OCI-LY1 (cell line): ENCODE measurements around the gene SORCS3.

Experiments used
- H2AFZ ChIP-seq: fragments of 200-600 bp; sonication (generic), shearing (Covaris generic); 2 replicates; pipeline ENCODE4 v1.6.0; 2014; ENCODE audit warnings: antibody characterized with exemption, mild to moderate bottlenecking, low read length
- H3F3A ChIP-seq: fragments of 200-600 bp; sonication (generic), shearing (Covaris generic); 2 replicates; pipeline ENCODE4 v1.6.0; 2014; ENCODE audit warnings: mild to moderate bottlenecking, antibody characterized with exemption, low read length, moderate library complexity; ENCODE audit not compliant: insufficient read depth
- H3K27ac ChIP-seq: fragments of 200-600 bp; sonication (generic); 2 replicates; pipeline ENCODE4 v1.5.1; 2014; ENCODE audit warnings: low read length, mixed run types, mild to moderate bottlenecking, low read depth; ENCODE audit not compliant: poor library complexity, severe bottlenecking
- H3K27me3 ChIP-seq: fragments of 200-600 bp; sonication (generic); 2 replicates; pipeline ENCODE4 v1.6.0; 2014; ENCODE audit warnings: antibody characterized with exemption, mild to moderate bottlenecking, low read length, moderate library complexity; ENCODE audit not compliant: insufficient read depth
- H3K36me3 ChIP-seq: fragments of 200-600 bp; sonication (generic); 2 replicates; pipeline ENCODE4 v1.6.1; 2014; ENCODE audit warnings: mild to moderate bottlenecking, antibody characterized with exemption, low read length, moderate library complexity, mixed read lengths; ENCODE audit not compliant: insufficient read depth
- H3K4me1 ChIP-seq: fragments of 200-600 bp; sonication (generic); 2 replicates; pipeline ENCODE4 v1.5.1; 2014; ENCODE audit warnings: mild to moderate bottlenecking, low read length, moderate library complexity; ENCODE audit not compliant: insufficient read depth, severe bottlenecking
- H3K4me2 ChIP-seq: fragments of 200-600 bp; sonication (generic), shearing (Covaris generic); 2 replicates; pipeline ENCODE4 v1.6.1; 2014; ENCODE audit warnings: low read length
- H3K4me3 ChIP-seq: fragments of 200-600 bp; sonication (generic); 2 replicates; pipeline ENCODE4 v1.5.1; 2014; ENCODE audit warnings: low read length, low read depth, mild to moderate bottlenecking, mixed read lengths; ENCODE audit not compliant: poor library complexity, severe bottlenecking
- H3K79me2 ChIP-seq: fragments of 200-600 bp; shearing (Covaris generic); 2 replicates; pipeline ENCODE4 v1.6.1; 2016; ENCODE audit warnings: mixed run types, low read length, mixed read lengths; ENCODE audit not compliant: insufficient read depth
- H3K9ac ChIP-seq: fragments of 200-600 bp; sonication (generic), shearing (Covaris generic); 2 replicates; pipeline ENCODE4 v1.6.1; 2014; ENCODE audit warnings: mild to moderate bottlenecking, low read length, mixed read lengths
- H3K9me2 ChIP-seq: fragments of 200-600 bp; sonication (generic), shearing (Covaris generic); 2 replicates; pipeline ENCODE4 v1.6.1; 2014; ENCODE audit warnings: low read depth, mild to moderate bottlenecking, low read length, mixed read lengths
- H3K9me3 ChIP-seq: fragments of 200-600 bp; shearing (Covaris generic); 2 replicates; pipeline ENCODE4 v1.6.1; 2014; ENCODE audit warnings: low read length, mixed read lengths
- H4K20me1 ChIP-seq: fragments of 200-600 bp; sonication (generic), shearing (Covaris generic); 2 replicates; pipeline ENCODE4 v1.6.0; 2016; ENCODE audit warnings: mild to moderate bottlenecking, low read length; ENCODE audit not compliant: insufficient read depth
- CTCF ChIP-seq: fragments of 200-600 bp; sonication (generic), shearing (Covaris generic); IDR thresholded peaks from 2 replicates; pipeline ENCODE4 v1.5.1; 2017; ENCODE audit warnings: mild to moderate bottlenecking, antibody characterized with exemption, low read length, moderate library complexity, mixed read lengths
- EZH2 ChIP-seq: fragments of 200-600 bp; sonication (generic), shearing (Covaris generic); IDR thresholded peaks from 2 replicates; pipeline ENCODE4 v1.8.0; 2017; ENCODE audit warnings: borderline replicate concordance, mixed run types, mild to moderate bottlenecking, antibody characterized with exemption, low read length, moderate library complexity, mixed read lengths

The SORCS3 gene

GRCh38 chr10:105188737-105189462, 547.8 kb downstream of the SORCS3 start:
- Histone ChIP-seq H3K36me3 (no peaks in the 10 kb centered on the region), H3F3A (no peaks in the 10 kb centered on the region), H4K20me1 (no peaks in the 10 kb centered on the region), H3K4me1 (no peaks in the 10 kb centered on the region), H3K9ac (no peak overlapping the region), H3K9me3 (no peaks in the 10 kb centered on the region), H3K27ac (no peak overlapping the region), H2AFZ (no peak overlapping the region), H3K4me3 (no peak overlapping the region), H3K79me2 (no peaks in the 10 kb centered on the region), H3K9me2 (no peaks in the 10 kb centered on the region), H3K27me3 (no peaks in the 10 kb centered on the region), H3K4me2 (no peak overlapping the region)
- no peak for TF ChIP-seq EZH2
- no peak for TF ChIP-seq CTCF

DNA sequence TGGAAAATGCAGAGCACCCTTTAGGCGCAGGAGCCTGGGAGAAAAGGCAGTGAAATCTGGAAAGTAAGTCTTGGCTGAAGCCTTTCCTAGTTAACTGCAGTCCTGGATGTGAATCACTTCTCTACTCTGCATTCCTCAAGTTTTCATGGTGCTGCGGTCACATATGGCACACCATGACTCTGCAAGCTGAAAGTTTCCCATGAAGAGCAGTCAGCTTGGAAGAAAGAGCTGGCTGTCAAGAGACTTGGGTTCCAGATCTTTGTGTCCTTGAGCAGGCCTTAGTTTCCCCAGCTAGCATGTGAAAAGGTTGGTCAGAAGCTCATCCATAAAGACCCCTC, 548.3 kb downstream of the SORCS3 start:
- no peaks in the 10 kb centered on the region for H3K4me1 ChIP-seq
- H4K20me1 ChIP-seq, result no peaks in the 10 kb centered on the region
- no peak overlapping the region for H3K27ac ChIP-seq
- no peaks in the 10 kb centered on the region for H3K9me3 ChIP-seq
- H2AFZ ChIP-seq, result no peak overlapping the region
- no peak overlapping the region for H3K9ac ChIP-seq
- H3K9me2 ChIP-seq, result no peaks in the 10 kb centered on the region
- no peaks in the 10 kb centered on the region for H3K79me2 ChIP-seq
- H3K36me3 ChIP-seq, result no peaks in the 10 kb centered on the region
- TF ChIP-seq CTCF (no peak), EZH2 (no peak)
- no peaks in the 10 kb centered on the region for H3F3A ChIP-seq
- no peaks in the 10 kb centered on the region for H3K27me3 ChIP-seq
- H3K4me3 ChIP-seq, result no peak overlapping the region
- H3K4me2 ChIP-seq, result no peak overlapping the region

DNA sequence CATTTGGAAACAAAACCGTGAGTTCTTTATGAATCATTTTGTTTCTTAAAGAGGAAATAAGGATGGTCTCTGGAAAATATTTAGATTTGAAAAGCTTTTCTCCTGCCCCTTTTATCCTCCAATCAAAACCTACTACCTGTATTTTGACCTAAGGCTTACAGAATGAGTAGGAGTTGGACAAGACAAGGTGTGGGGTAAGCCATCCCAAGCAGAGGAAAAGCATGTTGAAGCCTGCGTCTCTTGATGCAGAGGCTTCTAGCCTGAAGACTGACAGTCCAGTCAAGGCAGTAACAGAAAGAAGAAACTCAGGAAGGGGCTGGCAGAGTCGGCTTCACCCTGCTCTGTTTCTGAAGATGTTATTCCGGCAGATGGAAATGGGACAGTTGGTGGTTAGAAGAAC, 551.1 kb downstream of the SORCS3 start:
- Histone ChIP-seq H3K4me2 (no peak overlapping the region), H3K4me1 (no peaks in the 10 kb centered on the region), H3F3A (no peaks in the 10 kb centered on the region), H3K79me2 (no peaks in the 10 kb centered on the region), H3K27me3 (no peaks in the 10 kb centered on the region), H2AFZ (no peak overlapping the region), H3K27ac (no peak overlapping the region), H3K36me3 (no peaks in the 10 kb centered on the region), H3K9ac (no peak overlapping the region), H3K9me3 (no peaks in the 10 kb centered on the region), H3K4me3 (no peak overlapping the region), H4K20me1 (no peaks in the 10 kb centered on the region), H3K9me2 (no peaks in the 10 kb centered on the region)
- TF ChIP-seq CTCF (no peak), EZH2 (no peak)
